Loucy (cell line): Measurements from ENCODE around the gene ALCAM.

Source experiments
- H2AFZ ChIP-seq: fragments of 200-600 bp; sonication (generic); 2 replicates; pipeline ENCODE4 v1.6.0; 2016; ENCODE audit warnings: antibody characterized with exemption, mild to moderate bottlenecking, low read length, moderate library complexity
- H3F3A ChIP-seq: fragments of 200-600 bp; 2 replicates; pipeline ENCODE4 v1.6.0; 2016; ENCODE audit warnings: antibody characterized with exemption, low read depth, mild to moderate bottlenecking
- H3K27me3 ChIP-seq: fragments of 200-600 bp; sonication (generic); 2 replicates; pipeline ENCODE4 v1.6.1; 2014; ENCODE audit warnings: low read length, mild to moderate bottlenecking; ENCODE audit not compliant: insufficient read depth, poor library complexity, severe bottlenecking
- H3K36me3 ChIP-seq: fragments of 200-600 bp; sonication (generic); 2 replicates; pipeline ENCODE4 v1.6.1; 2016; ENCODE audit warnings: low read length; ENCODE audit not compliant: insufficient read depth
- H3K4me1 ChIP-seq: fragments of 200-600 bp; sonication (generic); 2 replicates; pipeline ENCODE4 v1.5.1; 2014; ENCODE audit warnings: low read length, mild to moderate bottlenecking; ENCODE audit not compliant: insufficient read depth, poor library complexity, severe bottlenecking
- H3K4me2 ChIP-seq: fragments of 200-600 bp; sonication (generic); 2 replicates; pipeline ENCODE4 v1.6.0; 2014; ENCODE audit warnings: antibody characterized with exemption, low read length, low read depth, mild to moderate bottlenecking; ENCODE audit not compliant: poor library complexity, severe bottlenecking
- H3K4me3 ChIP-seq: fragments of 200-600 bp; sonication (generic); 2 replicates; pipeline ENCODE4 v1.5.1; 2014; ENCODE audit warnings: low read length, mild to moderate bottlenecking, mixed read lengths; ENCODE audit not compliant: poor library complexity, severe bottlenecking
- H3K79me2 ChIP-seq: fragments of 200-600 bp; sonication (generic); 2 replicates; pipeline ENCODE4 v1.6.1; 2014; ENCODE audit warnings: low read length; ENCODE audit not compliant: insufficient read depth
- H3K9ac ChIP-seq: fragments of 200-600 bp; sonication (generic); 2 replicates; pipeline ENCODE4 v1.6.0; 2014; ENCODE audit warnings: mild to moderate bottlenecking, low read depth, low read length, moderate library complexity; ENCODE audit not compliant: poor library complexity, severe bottlenecking
- H3K9me2 ChIP-seq: fragments of 200-600 bp; sonication (generic); replicated peaks from 2 replicates; pipeline ENCODE4 v1.6.1; 2016; ENCODE audit warnings: low read depth, low read length, mixed read lengths
- H3K9me3 ChIP-seq: fragments of 200-600 bp; sonication (generic); 2 replicates; pipeline ENCODE4 v1.6.1; 2014; ENCODE audit warnings: mild to moderate bottlenecking, antibody characterized with exemption, low read length, low read depth; ENCODE audit not compliant: insufficient read depth
- H4K20me1 ChIP-seq: fragments of 200-600 bp; sonication (generic); 2 replicates; pipeline ENCODE4 v1.6.0; 2014; ENCODE audit warnings: antibody characterized with exemption, low read length, mild to moderate bottlenecking; ENCODE audit not compliant: insufficient read depth, poor library complexity, severe bottlenecking
- EZH2phosphoT487 ChIP-seq: fragments of 200-600 bp; IDR thresholded peaks from 2 replicates; pipeline ENCODE4 v1.6.1; 2018; ENCODE audit warnings: antibody characterized with exemption, mild to moderate bottlenecking, moderate library complexity, borderline replicate concordance
- TF ChIP-seq, protein P1 (sequence below): fragments of 200-600 bp; sonication (generic); conservative IDR thresholded peaks from 2 replicates; pipeline ENCODE4 v1.5.1; 2014; ENCODE audit warnings: mild to moderate bottlenecking, antibody characterized with exemption, low read length

The ALCAM gene

DNA sequence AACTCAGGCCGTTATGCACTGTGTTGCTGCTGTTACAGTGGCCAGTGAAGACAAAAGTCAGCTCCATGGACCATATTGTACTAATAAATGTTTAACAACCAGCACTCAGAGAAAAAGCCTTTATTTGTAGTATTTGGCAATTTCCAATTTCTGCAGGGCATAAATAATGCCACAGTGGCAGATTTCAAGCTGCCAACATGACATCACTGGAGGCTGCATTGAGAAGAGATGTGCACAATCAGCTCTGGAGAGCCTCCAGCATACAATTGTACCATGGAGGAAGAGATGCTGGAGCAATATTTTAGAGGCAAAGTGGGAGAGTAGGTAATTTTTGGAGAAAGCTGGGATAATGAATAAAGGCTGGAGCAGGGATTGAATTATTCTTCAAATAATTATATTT is 9.7 kb upstream of the ALCAM start:
- Histone ChIP-seq H3K27me3 (peaks cover 4% of the 10 kb centered on the region), H3K9me3 (no peaks in the 10 kb centered on the region), H3K4me3 (no peak overlapping the region), H3K36me3 (no peaks in the 10 kb centered on the region), H3K9me2 (no peaks in the 10 kb centered on the region), H3K79me2 (no peaks in the 10 kb centered on the region), H4K20me1 (no peaks in the 10 kb centered on the region), H3F3A (no peaks in the 10 kb centered on the region), H3K4me1 (no peaks in the 10 kb centered on the region), H2AFZ (no peak overlapping the region), H3K9ac (no peak overlapping the region), H3K4me2 (no peak overlapping the region)
- no peak for TF ChIP-seq EZH2phosphoT487
- TF ChIP-seq, protein P1, sequence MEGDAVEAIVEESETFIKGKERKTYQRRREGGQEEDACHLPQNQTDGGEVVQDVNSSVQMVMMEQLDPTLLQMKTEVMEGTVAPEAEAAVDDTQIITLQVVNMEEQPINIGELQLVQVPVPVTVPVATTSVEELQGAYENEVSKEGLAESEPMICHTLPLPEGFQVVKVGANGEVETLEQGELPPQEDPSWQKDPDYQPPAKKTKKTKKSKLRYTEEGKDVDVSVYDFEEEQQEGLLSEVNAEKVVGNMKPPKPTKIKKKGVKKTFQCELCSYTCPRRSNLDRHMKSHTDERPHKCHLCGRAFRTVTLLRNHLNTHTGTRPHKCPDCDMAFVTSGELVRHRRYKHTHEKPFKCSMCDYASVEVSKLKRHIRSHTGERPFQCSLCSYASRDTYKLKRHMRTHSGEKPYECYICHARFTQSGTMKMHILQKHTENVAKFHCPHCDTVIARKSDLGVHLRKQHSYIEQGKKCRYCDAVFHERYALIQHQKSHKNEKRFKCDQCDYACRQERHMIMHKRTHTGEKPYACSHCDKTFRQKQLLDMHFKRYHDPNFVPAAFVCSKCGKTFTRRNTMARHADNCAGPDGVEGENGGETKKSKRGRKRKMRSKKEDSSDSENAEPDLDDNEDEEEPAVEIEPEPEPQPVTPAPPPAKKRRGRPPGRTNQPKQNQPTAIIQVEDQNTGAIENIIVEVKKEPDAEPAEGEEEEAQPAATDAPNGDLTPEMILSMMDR, result no peak

DNA sequence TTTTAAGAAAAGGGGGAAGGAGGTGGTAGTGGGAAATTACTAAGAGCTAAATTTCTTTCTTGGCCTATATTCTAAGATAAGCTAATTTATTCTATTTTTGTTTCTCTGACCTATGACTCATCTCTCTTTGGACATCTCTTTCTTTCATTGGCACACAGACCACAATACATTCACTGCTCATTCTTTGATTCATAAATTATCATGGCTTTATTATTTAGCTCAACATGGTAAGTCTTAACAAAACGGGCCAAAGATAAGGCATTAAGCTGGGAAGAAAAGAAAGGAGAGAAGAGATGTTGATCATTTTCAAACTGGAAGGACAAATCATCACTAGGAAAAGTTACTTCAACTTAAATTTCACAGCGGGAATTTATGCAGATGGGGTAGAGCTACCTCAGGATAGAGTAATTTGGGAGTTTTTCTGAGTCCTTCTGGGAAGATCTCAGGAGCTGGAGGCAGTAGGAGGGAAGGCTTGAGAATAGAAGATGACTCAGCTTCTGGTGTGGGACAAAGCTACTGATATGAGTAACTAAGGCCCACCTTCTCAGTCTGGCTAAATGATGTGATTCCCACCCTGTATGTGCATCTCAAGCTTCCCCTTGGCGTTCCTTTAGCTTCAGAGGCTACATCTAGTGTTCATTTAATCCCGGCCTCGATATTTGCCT is 7.5 kb upstream of the ALCAM start:
- H4K20me1 ChIP-seq, result no peaks in the 10 kb centered on the region
- no peaks in the 10 kb centered on the region for H3K79me2 ChIP-seq
- no peaks in the 10 kb centered on the region for H3K4me1 ChIP-seq
- peaks cover 4% of the 10 kb centered on the region for H3K27me3 ChIP-seq
- no peak overlapping the region for H3K4me2 ChIP-seq
- no peaks in the 10 kb centered on the region for H3K36me3 ChIP-seq
- TF ChIP-seq, protein P1, result no peak
- TF ChIP-seq EZH2phosphoT487, result no peak
- no peaks in the 10 kb centered on the region for H3K9me3 ChIP-seq
- no peaks in the 10 kb centered on the region for H3F3A ChIP-seq
- no peaks in the 10 kb centered on the region for H3K9me2 ChIP-seq
- no peak overlapping the region for H3K9ac ChIP-seq
- no peak overlapping the region for H2AFZ ChIP-seq
- H3K4me3 ChIP-seq, result no peak overlapping the region

DNA sequence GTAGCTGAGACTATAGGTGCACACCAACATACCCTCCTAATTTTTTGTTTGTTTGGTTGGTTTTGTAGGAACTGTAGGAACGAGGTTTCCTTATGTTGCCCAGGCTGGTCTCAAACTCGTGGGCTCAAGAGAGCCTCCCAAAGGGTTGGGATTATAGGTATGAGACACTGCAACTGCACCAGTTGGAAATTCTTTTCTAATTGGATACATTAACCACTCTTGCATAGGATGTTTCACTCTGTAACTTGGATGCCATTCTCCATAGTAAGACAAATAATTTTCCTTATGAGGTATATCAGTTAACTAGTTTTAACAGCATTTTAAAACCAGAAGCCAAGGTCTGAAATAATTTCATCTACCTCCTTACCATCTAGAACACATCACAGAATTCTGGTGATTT is 6.7 kb upstream of the ALCAM start:
- H3K9me3 ChIP-seq, result no peaks in the 10 kb centered on the region
- no peak for TF ChIP-seq EZH2phosphoT487
- TF ChIP-seq, protein P1, result no peak
- H4K20me1 ChIP-seq, result no peaks in the 10 kb centered on the region
- no peaks in the 10 kb centered on the region for H3K79me2 ChIP-seq
- H3K27me3 ChIP-seq, result peaks cover under 1% of the 10 kb centered on the region
- H3K4me2 ChIP-seq, result no peak overlapping the region
- H3K36me3 ChIP-seq, result no peaks in the 10 kb centered on the region
- no peak overlapping the region for H3K4me3 ChIP-seq
- no peaks in the 10 kb centered on the region for H3K9me2 ChIP-seq
- H2AFZ ChIP-seq, result no peak overlapping the region
- no peaks in the 10 kb centered on the region for H3F3A ChIP-seq
- H3K4me1 ChIP-seq, result no peaks in the 10 kb centered on the region
- no peak overlapping the region for H3K9ac ChIP-seq
